H1 (cell line): ENCODE data around the gene MAN2A1. TPM values are rescaled to one million over a fixed set of nuclear protein-coding genes. Genes with fewer than 3 reads are reported as not detected.

Experiments used
- CTCF ChIA-PET: fragments of 300-600 bp; sonication (Branson Sonifier 250); formaldehyde crosslinking; loops from one replicate; lab custom pipeline; 2021; ENCODE audit not compliant: partially characterized antibody; lab: Charles Lee
- POLR2A ChIA-PET: fragments of 300-600 bp; sonication (Branson Sonifier 250); formaldehyde crosslinking; loops from one replicate; lab custom pipeline; 2021; ENCODE audit warnings: inconsistent platforms; ENCODE audit not compliant: partially characterized antibody; lab: Charles Lee
- DNase-seq, 2 experiments: peaks; one replicate each; pipeline versions ENCODE4 v3.0.0 to v3.0.0-alpha.2; 2010 to 2022; ENCODE audit warnings: low spot score in 2 of 2, low read depth in 1 of 2, mixed read lengths in 1 of 2
- FAIRE-seq: peaks from 2 replicates; lab custom pipeline; 2011; peaks lifted over from hg19 to GRCh38; lab: Jason Lieb, UNC
- H2AFZ ChIP-seq: 2 replicates; pipeline ENCODE4 v1.8.1; 2012; ENCODE audit warnings: low read length, inconsistent platforms
- H2AK5ac ChIP-seq: 2 replicates; pipeline ENCODE4 v1.6.1; 2013; ENCODE audit warnings: low read depth, low read length
- H2BK120ac ChIP-seq: replicated peaks from 2 replicates; pipeline ENCODE3; 2013; ENCODE audit warnings: low read depth, low read length, inconsistent platforms
- H2BK12ac ChIP-seq: 2 replicates; pipeline ENCODE4 v1.6.1; 2013; ENCODE audit warnings: low read depth, low read length
- H2BK15ac ChIP-seq: 2 replicates; pipeline ENCODE4 v1.6.1; 2013; ENCODE audit warnings: low read length
- H2BK20ac ChIP-seq: 2 replicates; pipeline ENCODE4 v1.6.1; 2013; ENCODE audit warnings: low read length
- H2BK5ac ChIP-seq: 2 replicates; pipeline ENCODE4 v1.6.1; 2013; ENCODE audit warnings: low read depth, low read length
- H3K14ac ChIP-seq: 2 replicates; pipeline ENCODE4 v1.6.1; 2013; ENCODE audit warnings: inconsistent platforms; ENCODE audit not compliant: insufficient read length
- H3K18ac ChIP-seq: 2 replicates; pipeline ENCODE4 v1.6.1; 2013; ENCODE audit warnings: low read length; ENCODE audit errors: extremely low read depth
- H3K23ac ChIP-seq: 2 replicates; pipeline ENCODE4 v1.6.1; 2013; ENCODE audit warnings: inconsistent platforms; ENCODE audit not compliant: insufficient read length
- H3K23me2 ChIP-seq: 2 replicates; pipeline ENCODE4 v1.6.1; 2013; ENCODE audit warnings: low read depth, low read length
- H3K27ac ChIP-seq: 2 replicates; pipeline ENCODE4 v1.6.1; 2011; ENCODE audit warnings: low read depth, low read length, inconsistent platforms
- H3K27me3 ChIP-seq, 4 experiments: replicated peaks in 1 of 4; 1 replicate in 1 of 4; 2 replicates in 3 of 4; pipeline versions ENCODE4 v1.6.1 to v1.8.1; 2011 to 2013; ENCODE audit warnings: low read length in 3 of 4, mild to moderate bottlenecking in 3 of 4, inconsistent platforms in 2 of 4, mixed read lengths in 2 of 4, moderate library complexity in 1 of 4; ENCODE audit not compliant: control insufficient read depth in 3 of 4, insufficient read depth in 3 of 4; ENCODE audit errors: extremely low read depth in 1 of 4
- H3K36me3 ChIP-seq, 4 experiments: 2 replicates each; pipeline versions ENCODE4 v1.6.1 to v1.8.1; 2011 to 2013; ENCODE audit warnings: mild to moderate bottlenecking in 4 of 4, low read length in 3 of 4, moderate library complexity in 2 of 4, control low read depth in 1 of 4, inconsistent platforms in 1 of 4; ENCODE audit not compliant: insufficient read depth in 4 of 4, control insufficient read depth in 2 of 4
- H3K4ac ChIP-seq: replicated peaks from 2 replicates; pipeline ENCODE3; 2013; ENCODE audit warnings: low read length, low read depth, mixed read lengths, inconsistent platforms; ENCODE audit not compliant: insufficient read length
- H3K4me1 ChIP-seq, 4 experiments: replicated peaks in 1 of 4; 1 replicate in 1 of 4; 2 replicates in 3 of 4; pipeline versions ENCODE4 v1.6.1 to v1.8.1; 2011 to 2013; ENCODE audit warnings: low read length in 3 of 4, inconsistent platforms in 2 of 4, mixed read lengths in 1 of 4; ENCODE audit not compliant: insufficient read depth in 4 of 4, control insufficient read depth in 3 of 4
- H3K4me2 ChIP-seq, 2 experiments: 2 replicates each; pipeline versions ENCODE4 v1.6.1 to v1.8.1; 2011 to 2013; ENCODE audit warnings: low read depth in 2 of 2, low read length in 2 of 2, control low read depth in 1 of 2, inconsistent platforms in 1 of 2, mild to moderate bottlenecking in 1 of 2; ENCODE audit not compliant: insufficient read depth in 1 of 2
- H3K4me3 ChIP-seq, 4 experiments: fragments of 200-600, 300-600 bp in 1 of 4; sonication (generic), shearing (Covaris generic), sonication (Bioruptor Twin) in 1 of 4; 2 replicates each; pipeline versions ENCODE4 v1.5.1 to v1.8.1; 2011 to 2016; ENCODE audit warnings: low read length in 4 of 4, low read depth in 3 of 4, control low read depth in 2 of 4, inconsistent platforms in 2 of 4, mild to moderate bottlenecking in 2 of 4, mixed read lengths in 1 of 4, moderate library complexity in 1 of 4; ENCODE audit not compliant: insufficient read depth in 2 of 4; ENCODE audit errors: extremely low read depth in 1 of 4
- H3K56ac ChIP-seq: replicated peaks from 2 replicates; pipeline ENCODE3; 2013; ENCODE audit warnings: low read depth, mild to moderate bottlenecking, mixed read lengths, low read length, inconsistent platforms; ENCODE audit not compliant: insufficient read length
- H3K79me1 ChIP-seq: 2 replicates; pipeline ENCODE4 v1.6.1; 2013; ENCODE audit warnings: low read depth, low read length, control low read depth
- H3K79me2 ChIP-seq, 2 experiments: 2 replicates each; pipeline versions ENCODE4 v1.6.1 to v1.8.1; 2012 to 2013; ENCODE audit warnings: low read length in 2 of 2, mild to moderate bottlenecking in 2 of 2, inconsistent platforms in 1 of 2; ENCODE audit not compliant: insufficient read depth in 2 of 2, control insufficient read depth in 1 of 2
- H3K9ac ChIP-seq, 4 experiments: replicated peaks in 1 of 4; 1 replicate in 1 of 4; 2 replicates in 3 of 4; pipeline versions ENCODE4 v1.6.1 to v1.8.1; 2011 to 2013; ENCODE audit warnings: low read depth in 3 of 4, low read length in 3 of 4, control low read depth in 2 of 4, mild to moderate bottlenecking in 2 of 4, moderate library complexity in 2 of 4, inconsistent platforms in 1 of 4; ENCODE audit errors: extremely low read depth in 1 of 4
- H3K9me3 ChIP-seq, 2 experiments: 2 replicates each; pipeline versions ENCODE4 v1.6.1 to v1.8.1; 2012 to 2013; ENCODE audit warnings: mild to moderate bottlenecking in 2 of 2, moderate library complexity in 2 of 2, control low read depth in 1 of 2, inconsistent platforms in 1 of 2, low read depth in 1 of 2, low read length in 1 of 2, mixed read lengths in 1 of 2; ENCODE audit not compliant: insufficient read depth in 2 of 2
- H4K20me1 ChIP-seq, 2 experiments: replicated peaks in 1 of 2; 2 replicates each; pipeline versions ENCODE3 to v1.8.1; 2011 to 2013; ENCODE audit warnings: inconsistent platforms in 2 of 2, low read length in 2 of 2, mild to moderate bottlenecking in 1 of 2; ENCODE audit not compliant: insufficient read depth in 2 of 2, control insufficient read depth in 1 of 2
- H4K5ac ChIP-seq: 2 replicates; pipeline ENCODE4 v1.6.1; 2013; ENCODE audit warnings: low read length, low read depth, mixed read lengths, inconsistent platforms; ENCODE audit not compliant: insufficient read length
- H4K8ac ChIP-seq: 2 replicates; pipeline ENCODE4 v1.8.0; 2013; ENCODE audit warnings: mild to moderate bottlenecking, moderate library complexity, low read length, inconsistent platforms; ENCODE audit not compliant: insufficient read depth; ENCODE audit errors: extremely low read depth
- H4K91ac ChIP-seq: replicated peaks from 2 replicates; pipeline ENCODE3; 2013; ENCODE audit warnings: low read length, mixed read lengths, inconsistent platforms; ENCODE audit not compliant: insufficient read length
- BCL11A ChIP-seq, 2 experiments: IDR thresholded peaks; one replicate each; pipeline ENCODE4 v1.6.1; 2011; ENCODE audit warnings: low read depth in 2 of 2, low read length in 2 of 2, mild to moderate bottlenecking in 2 of 2
- CEBPB ChIP-seq: IDR thresholded peaks from 2 replicates; pipeline ENCODE4 v1.6.1; 2012; ENCODE audit warnings: low read depth, low read length
- CREB1 ChIP-seq: IDR thresholded peaks from 2 replicates; pipeline ENCODE4 v1.6.1; 2012; ENCODE audit warnings: inconsistent platforms
- EGR1 ChIP-seq: IDR thresholded peaks from 2 replicates; pipeline ENCODE4 v1.6.1; 2011; ENCODE audit warnings: low read depth, low read length, borderline replicate concordance
- GABPA ChIP-seq: IDR thresholded peaks from 2 replicates; pipeline ENCODE4 v1.6.1; 2011; ENCODE audit warnings: mild to moderate bottlenecking, low read length, moderate library complexity, borderline replicate concordance; ENCODE audit not compliant: insufficient read depth
- JUN ChIP-seq: IDR thresholded peaks from 2 replicates; pipeline ENCODE4 v1.6.1; 2011; ENCODE audit warnings: low read depth, mild to moderate bottlenecking, improper control_type of control experiment, low read length
- JUND ChIP-seq: IDR thresholded peaks from 2 replicates; pipeline ENCODE4 v1.6.1; 2011; ENCODE audit warnings: mild to moderate bottlenecking, improper control_type of control experiment, low read length
- KDM4A ChIP-seq: IDR thresholded peaks from one replicate; pipeline ENCODE4 v1.7.1; 2012; ENCODE audit warnings: low read depth, mild to moderate bottlenecking, moderate library complexity, low read length, inconsistent platforms; ENCODE audit not compliant: severe bottlenecking
- NANOG ChIP-seq: IDR thresholded peaks from 2 replicates; pipeline ENCODE4 v1.6.1; 2011; ENCODE audit warnings: low read length, low read depth, mild to moderate bottlenecking, inconsistent platforms; ENCODE audit not compliant: insufficient read depth, poor library complexity, severe bottlenecking
- SAP30 ChIP-seq: fragments of 300-600 bp; sonication (generic); IDR thresholded peaks from 2 replicates; pipeline ENCODE4 v1.7.1; 2012; ENCODE audit warnings: low read length, moderate library complexity, mild to moderate bottlenecking, inconsistent platforms; ENCODE audit not compliant: insufficient read depth, insufficient replicate concordance
- SIX5 ChIP-seq: IDR thresholded peaks from 2 replicates; pipeline ENCODE4 v1.6.1; 2011; ENCODE audit warnings: mild to moderate bottlenecking, low read depth, low read length
- WGBS, 2 experiments: shearing (Covaris generic) in 1 of 2; methylation state at CpG; one replicate each; pipeline versions ENCODE4 v1.1.6 to v1.1.7; 2013 to 2015; ENCODE audit warnings: low lambda C conversion rate in 2 of 2, mixed read lengths in 2 of 2, inconsistent platforms in 1 of 2, low coverage in 1 of 2, missing lambda C conversion rate in 1 of 2; ENCODE audit not compliant: insufficient replicate concordance in 2 of 2, insufficient coverage in 1 of 2, insufficient read length in 1 of 2; ENCODE audit errors: extremely low coverage in 1 of 2, missing lambda C conversion rate in 1 of 2; 5-methylcytosine and 5-hydroxymethylcytosine counted together
- polyA plus RNA-seq, 7 experiments: library from polyadenylated mRNA; depleted of rRNA in 3 of 7; stranded (reverse) in 5 of 7; unstranded in 2 of 7; fragments of >200 nt in 5 of 7; fragments of 200-250 nt in 2 of 7; gene quantifications; 1 replicate in 5 of 7; 2 replicates in 1 of 7; 4 replicates in 1 of 7; pipeline versions ENCODE4 v1.2.1 to v1.2.3, GENCODE V29; 2011 to 2013; ENCODE audit warnings: missing spikeins in 2 of 7, mixed read lengths in 2 of 7
- total RNA-seq: library from RNA; stranded (reverse); fragmentation: NEBNext Ultra II Directional; extraction: Animal tissue kit (Norgen Biotek cat#: 25700); gene quantifications from 2 replicates; pipeline ENCODE4 v1.2.1, GENCODE V29; 2021

Gene MAN2A1
- total and polyA plus RNA-seq, 2 of the 8 experiments (the other 6 are each of a cell fraction or from before 2014, with no cell fraction given) = 29.1 to 102 TPM

GRCh38 chr5:109701252-109701651 lies 11.5 kb downstream of the MAN2A1 start:
- peaks cover 8 to 23% (median 18%) of the 10 kb centered on the region in 4 experiments; a peak in 6 of 7 replicates for H3K4me1 ChIP-seq
- no peak overlapping the region for H3K4me2 ChIP-seq
- H3K56ac ChIP-seq = no peak overlapping the region
- no peak overlapping the region for H2AFZ ChIP-seq
- no peak overlapping the region for H4K8ac ChIP-seq
- H2BK20ac ChIP-seq = no peak overlapping the region
- ChIA-PET CTCF (interaction anchor here (0.9 to 1.3 kb wide), 2 partner anchors 9 to 11 kb away, joined by 3 to 5 read pairs; no protein-coding TSS in a partner anchor), POLR2A (interaction anchor here (1.5 kb wide), 2 partner anchors 8 to 13 kb away, joined by 5 read pairs; no protein-coding TSS in a partner anchor)
- DNase-seq (no peak), FAIRE-seq (no peak)
- H4K20me1 ChIP-seq = peaks cover 11 to 20% of the 10 kb centered on the region in 2 experiments
- no peaks in the 10 kb centered on the region for H3K27me3 ChIP-seq
- H3K23me2 ChIP-seq = no peaks in the 10 kb centered on the region
- no peak overlapping the region for H2BK5ac ChIP-seq
- no peaks in the 10 kb centered on the region for H3K9me3 ChIP-seq
- no peak overlapping the region for H3K4me3 ChIP-seq
- no peak overlapping the region for H3K9ac ChIP-seq
- H4K91ac ChIP-seq = no peak overlapping the region
- WGBS, 2 experiments = 87% methylated on average over 2 of the region's 2 CpGs; no CpG with 5 or more reads in 1 of the 2 experiments
- no peak overlapping the region for H2BK12ac ChIP-seq
- no peak overlapping the region for H2BK15ac ChIP-seq
- no peak overlapping the region for H2AK5ac ChIP-seq
- no peak for TF ChIP-seq CREB1
- no peak for TF ChIP-seq KDM4A
- TF ChIP-seq SIX5 = no peak
- no peak for TF ChIP-seq JUND
- no peak for TF ChIP-seq NANOG
- no peak for TF ChIP-seq GABPA
- no peak for TF ChIP-seq SAP30
- TF ChIP-seq BCL11A (IDR thresholded peaks at IDR 0.05; ENCODE audit: low read depth in 2 of 2, low read length in 2 of 2) = no peak
- no peak for TF ChIP-seq EGR1
- no peak for TF ChIP-seq CEBPB
- no peak for TF ChIP-seq JUN
- H3K18ac ChIP-seq = no peak overlapping the region
- peaks cover 26 to 100% of the 10 kb centered on the region in 2 experiments; a peak in 3 of 4 replicates for H3K79me2 ChIP-seq
- no peak overlapping the region for H2BK120ac ChIP-seq
- no peak overlapping the region for H4K5ac ChIP-seq
- H3K79me1 ChIP-seq = peaks cover 4% of the 10 kb centered on the region; the same call in 1 of the 2 replicates
- no peaks in the 10 kb centered on the region; a peak in 1 of 8 replicates for H3K36me3 ChIP-seq
- no peak overlapping the region for H3K27ac ChIP-seq
- no peak overlapping the region for H3K4ac ChIP-seq
- no peak overlapping the region for H3K23ac ChIP-seq
- H3K14ac ChIP-seq = no peak overlapping the region
